Measurements from ENCODE around the gene IPO9.

The IPO9 gene

GRCh38 chr1:201930137-201930536 lies 101.2 kb downstream of the IPO9 start:
- H3K4me3 ChIP-seq (replicated peaks; ENCODE audit: low read depth, low read length): no peak overlapping the region
- no peak for TF ChIP-seq CTCF (IDR thresholded peaks at IDR 0.05; ENCODE audit: low read depth, low read length, missing control alignments)
- no peak for DNase-seq (ENCODE audit: extremely low read depth, low read depth)

GRCh38 chr1:201930803-201931202 lies 101.8 kb downstream of the IPO9 start:
- H3K4me3 ChIP-seq (replicated peaks; ENCODE audit: low read depth, low read length): no peak overlapping the region
- DNase-seq (ENCODE audit: extremely low read depth, low read depth): no peak
- TF ChIP-seq CTCF (IDR thresholded peaks at IDR 0.05; ENCODE audit: low read depth, low read length, missing control alignments): no peak
